IPS-18a (cell line): ENCODE measurements around the gene SIPA1L3.

Experiments used
- H3K27ac ChIP-seq: one replicate; pipeline ENCODE4 v1.5.1; 2013; ENCODE audit warnings: low read length
- H3K27me3 ChIP-seq: one replicate; pipeline ENCODE4 v1.6.1; 2013; ENCODE audit warnings: mild to moderate bottlenecking, low read length; ENCODE audit not compliant: control insufficient read depth, insufficient read depth
- H3K36me3 ChIP-seq: one replicate; pipeline ENCODE4 v1.6.1; 2013; ENCODE audit warnings: low read depth, low read length; ENCODE audit not compliant: control insufficient read depth
- H3K4me1 ChIP-seq: one replicate; pipeline ENCODE4 v1.6.1; 2013; ENCODE audit warnings: low read depth, low read length; ENCODE audit not compliant: control insufficient read depth
- H3K4me3 ChIP-seq: one replicate; pipeline ENCODE4 v1.5.1; 2013; ENCODE audit warnings: low read length
- H3K9ac ChIP-seq: one replicate; pipeline ENCODE4 v1.6.1; 2013; ENCODE audit warnings: mild to moderate bottlenecking, low read length, moderate library complexity
- H3K9me3 ChIP-seq: one replicate; pipeline ENCODE4 v1.6.1; 2013; ENCODE audit warnings: low read depth, low read length; ENCODE audit not compliant: control insufficient read depth

Gene SIPA1L3

GRCh38 chr19:37933937-37934358, 26.9 kb downstream of the SIPA1L3 start:
- Histone ChIP-seq H3K27ac (no peak overlapping the region), H3K36me3 (no peaks in the 10 kb centered on the region), H3K9ac (no peak overlapping the region), H3K27me3 (no peaks in the 10 kb centered on the region), H3K9me3 (peaks cover 3% of the 10 kb centered on the region), H3K4me3 (no peak overlapping the region), H3K4me1 (peaks cover 29% of the 10 kb centered on the region)

GRCh38 chr19:37935341-37935740, 28.3 kb downstream of the SIPA1L3 start:
- no peaks in the 10 kb centered on the region for H3K36me3 ChIP-seq
- no peaks in the 10 kb centered on the region for H3K27me3 ChIP-seq
- peaks cover 23% of the 10 kb centered on the region for H3K4me1 ChIP-seq
- no peak overlapping the region for H3K9ac ChIP-seq
- peaks cover 3% of the 10 kb centered on the region for H3K9me3 ChIP-seq
- no peak overlapping the region for H3K4me3 ChIP-seq
- no peak overlapping the region for H3K27ac ChIP-seq

- no peaks in the 10 kb centered on the region for H3K27me3 ChIP-seq
- no peak overlapping the region for H3K9ac ChIP-seq
- H3K9me3 ChIP-seq: peaks cover 3% of the 10 kb centered on the region
- no peak overlapping the region for H3K4me3 ChIP-seq
- H3K4me1 ChIP-seq: peaks cover 20% of the 10 kb centered on the region
- no peak overlapping the region for H3K27ac ChIP-seq
- no peaks in the 10 kb centered on the region for H3K36me3 ChIP-seq
Measured at GRCh38 chr19:37936166-37936565, 29.2 kb downstream of the SIPA1L3 start.

GRCh38 chr19:37936886-37937285, 29.9 kb downstream of the SIPA1L3 start:
- no peak overlapping the region for H3K9ac ChIP-seq
- H3K9me3 ChIP-seq: peaks cover 3% of the 10 kb centered on the region
- no peaks in the 10 kb centered on the region for H3K36me3 ChIP-seq
- peaks cover 17% of the 10 kb centered on the region for H3K4me1 ChIP-seq
- H3K27me3 ChIP-seq: no peaks in the 10 kb centered on the region
- no peak overlapping the region for H3K4me3 ChIP-seq
- no peak overlapping the region for H3K27ac ChIP-seq

- H3K27me3 ChIP-seq: no peaks in the 10 kb centered on the region
- H3K4me3 ChIP-seq: no peak overlapping the region
- no peak overlapping the region for H3K27ac ChIP-seq
- H3K36me3 ChIP-seq: no peaks in the 10 kb centered on the region
- H3K9ac ChIP-seq: no peak overlapping the region
- peaks cover 4% of the 10 kb centered on the region for H3K4me1 ChIP-seq
- H3K9me3 ChIP-seq: peaks cover 3% of the 10 kb centered on the region
Measured at GRCh38 chr19:37938353-37938752, 31.3 kb downstream of the SIPA1L3 start.

- no peaks in the 10 kb centered on the region for H3K4me1 ChIP-seq
- no peaks in the 10 kb centered on the region for H3K36me3 ChIP-seq
- H3K9ac ChIP-seq: no peak overlapping the region
- no peak overlapping the region for H3K4me3 ChIP-seq
- H3K27ac ChIP-seq: no peak overlapping the region
- no peaks in the 10 kb centered on the region for H3K27me3 ChIP-seq
- no peaks in the 10 kb centered on the region for H3K9me3 ChIP-seq
Measured at GRCh38 chr19:37941782-37942515, 34.9 kb downstream of the SIPA1L3 start.

- Histone ChIP-seq H3K4me1 (no peaks in the 10 kb centered on the region), H3K27ac (no peak overlapping the region)
Measured at GRCh38 chr19:37942516-37942902, 35.5 kb downstream of the SIPA1L3 start.

GRCh38 chr19:37943480-37943879, 36.5 kb downstream of the SIPA1L3 start:
- H3K36me3 ChIP-seq: no peaks in the 10 kb centered on the region
- H3K9ac ChIP-seq: no peak overlapping the region
- no peak overlapping the region for H3K27ac ChIP-seq
- H3K27me3 ChIP-seq: no peaks in the 10 kb centered on the region
- no peaks in the 10 kb centered on the region for H3K4me1 ChIP-seq
- H3K4me3 ChIP-seq: no peak overlapping the region
- H3K9me3 ChIP-seq: no peaks in the 10 kb centered on the region

More at GRCh38 chr19:37942516-37942902, 35.5 kb downstream of the SIPA1L3 start:
- no peaks in the 10 kb centered on the region for H3K36me3 ChIP-seq
- H3K9me3 ChIP-seq: no peaks in the 10 kb centered on the region
- H3K27me3 ChIP-seq: no peaks in the 10 kb centered on the region
- H3K4me3 ChIP-seq: no peak overlapping the region
- no peak overlapping the region for H3K9ac ChIP-seq

GRCh38 chr19:37946132-37946531, 39.1 kb downstream of the SIPA1L3 start:
- Histone ChIP-seq H3K27ac (no peak overlapping the region), H3K36me3 (no peaks in the 10 kb centered on the region), H3K4me3 (no peak overlapping the region), H3K27me3 (no peaks in the 10 kb centered on the region), H3K9me3 (no peaks in the 10 kb centered on the region), H3K4me1 (no peaks in the 10 kb centered on the region), H3K9ac (no peak overlapping the region)

- no peaks in the 10 kb centered on the region for H3K9me3 ChIP-seq
- H3K27me3 ChIP-seq: no peaks in the 10 kb centered on the region
- no peak overlapping the region for H3K4me3 ChIP-seq
- peaks cover 1% of the 10 kb centered on the region for H3K4me1 ChIP-seq
- no peaks in the 10 kb centered on the region for H3K36me3 ChIP-seq
- H3K9ac ChIP-seq: no peak overlapping the region
- no peak overlapping the region for H3K27ac ChIP-seq
Measured at GRCh38 chr19:37947778-37948177, 40.8 kb downstream of the SIPA1L3 start.

GRCh38 chr19:37948362-37948761, 41.4 kb downstream of the SIPA1L3 start:
- Histone ChIP-seq H3K4me1 (peaks cover 7% of the 10 kb centered on the region), H3K36me3 (no peaks in the 10 kb centered on the region), H3K4me3 (no peak overlapping the region), H3K9ac (no peak overlapping the region), H3K27ac (no peak overlapping the region), H3K27me3 (no peaks in the 10 kb centered on the region), H3K9me3 (no peaks in the 10 kb centered on the region)

- no peaks in the 10 kb centered on the region for H3K9me3 ChIP-seq
- H3K27ac ChIP-seq: no peak overlapping the region
- no peak overlapping the region for H3K9ac ChIP-seq
- no peak overlapping the region for H3K4me3 ChIP-seq
- peaks cover 19% of the 10 kb centered on the region for H3K4me1 ChIP-seq
- no peaks in the 10 kb centered on the region for H3K27me3 ChIP-seq
- no peaks in the 10 kb centered on the region for H3K36me3 ChIP-seq
Measured at GRCh38 chr19:37950471-37951175, 43.6 kb downstream of the SIPA1L3 start.
